ENCODE data around the gene ABCG8. TPM values are rescaled to one million over a fixed set of nuclear protein-coding genes. Genes with fewer than 3 reads are reported as not detected.

Gene ABCG8
- total RNA-seq, 4 donors from 2014 or later: not detected

GRCh38 chr2:43885132-43885632 lies 46.4 kb downstream of the ABCG8 start:
- intact Hi-C loops (cut with DNase I; ENCODE audit: low total_unique reads): no loop called here
- TF ChIP-seq, protein P1, sequence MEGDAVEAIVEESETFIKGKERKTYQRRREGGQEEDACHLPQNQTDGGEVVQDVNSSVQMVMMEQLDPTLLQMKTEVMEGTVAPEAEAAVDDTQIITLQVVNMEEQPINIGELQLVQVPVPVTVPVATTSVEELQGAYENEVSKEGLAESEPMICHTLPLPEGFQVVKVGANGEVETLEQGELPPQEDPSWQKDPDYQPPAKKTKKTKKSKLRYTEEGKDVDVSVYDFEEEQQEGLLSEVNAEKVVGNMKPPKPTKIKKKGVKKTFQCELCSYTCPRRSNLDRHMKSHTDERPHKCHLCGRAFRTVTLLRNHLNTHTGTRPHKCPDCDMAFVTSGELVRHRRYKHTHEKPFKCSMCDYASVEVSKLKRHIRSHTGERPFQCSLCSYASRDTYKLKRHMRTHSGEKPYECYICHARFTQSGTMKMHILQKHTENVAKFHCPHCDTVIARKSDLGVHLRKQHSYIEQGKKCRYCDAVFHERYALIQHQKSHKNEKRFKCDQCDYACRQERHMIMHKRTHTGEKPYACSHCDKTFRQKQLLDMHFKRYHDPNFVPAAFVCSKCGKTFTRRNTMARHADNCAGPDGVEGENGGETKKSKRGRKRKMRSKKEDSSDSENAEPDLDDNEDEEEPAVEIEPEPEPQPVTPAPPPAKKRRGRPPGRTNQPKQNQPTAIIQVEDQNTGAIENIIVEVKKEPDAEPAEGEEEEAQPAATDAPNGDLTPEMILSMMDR (IDR thresholded peaks at IDR 0.05): no peak
- TF ChIP-seq POLR2A (IDR thresholded peaks at IDR 0.05): no peak
- no peak overlapping the region for H3K4me3 ChIP-seq (ENCODE audit: low read depth, poor library complexity, severe bottlenecking)
- no peak for DNase-seq (ENCODE audit: low spot score in 2 of 2)
- WGBS, 2 donors: 80 to 81% methylated on average over 7 of the region's 7 CpGs

DNA sequence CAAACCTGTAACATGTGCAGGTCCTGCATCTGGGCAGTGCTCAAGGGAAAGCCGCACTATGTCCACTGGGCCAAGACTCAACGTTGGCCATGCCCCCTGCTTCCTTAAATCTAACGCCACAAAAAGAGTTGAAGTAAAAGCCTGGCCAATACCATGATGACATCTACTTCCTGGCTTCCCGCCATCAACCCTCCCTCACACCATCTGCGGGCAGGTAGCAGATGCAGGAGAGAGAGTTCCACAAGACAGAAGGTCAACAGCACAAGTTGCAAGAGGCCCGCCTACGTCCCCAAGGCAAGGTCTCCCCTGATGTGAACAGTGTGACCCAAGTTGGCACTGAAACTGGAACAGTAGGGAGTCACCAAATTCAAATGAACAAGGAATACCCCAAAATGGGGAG lies 48.4 kb downstream of the ABCG8 start:
- 81 to 87% methylated on average over 7 of the region's 7 CpGs for WGBS, 2 donors
- intact Hi-C loops (cut with DNase I; ENCODE audit: low total_unique reads): no loop called here
- TF ChIP-seq, protein P1 (IDR thresholded peaks at IDR 0.05): no peak
- TF ChIP-seq POLR2A (IDR thresholded peaks at IDR 0.05): no peak
- H3K4me3 ChIP-seq (ENCODE audit: low read depth, poor library complexity, severe bottlenecking): no peak overlapping the region
- peak in 1 of 2 donors; percentile 81 for DNase-seq (ENCODE audit: low spot score in 2 of 2)

- WGBS, 2 donors: 93 to 95% methylated on average over 4 of the region's 4 CpGs
- no peak for TF ChIP-seq POLR2A (IDR thresholded peaks at IDR 0.05)
- TF ChIP-seq, protein P1 (IDR thresholded peaks at IDR 0.05): no peak
- H3K4me3 ChIP-seq (ENCODE audit: low read depth, poor library complexity, severe bottlenecking): no peak overlapping the region
- intact Hi-C loops (cut with DNase I; ENCODE audit: low total_unique reads): no loop called here
- DNase-seq (ENCODE audit: low spot score in 2 of 2): no peak
Measured at GRCh38 chr2:43889416-43889815, 50.6 kb downstream of the ABCG8 start.

- intact Hi-C loops (cut with DNase I; ENCODE audit: low total_unique reads): no loop called here
- no peak for TF ChIP-seq POLR2A (IDR thresholded peaks at IDR 0.05)
- TF ChIP-seq, protein P1 (IDR thresholded peaks at IDR 0.05): no peak
- no peak for DNase-seq (ENCODE audit: low spot score in 2 of 2)
- 80 to 84% methylated on average over 4 of the region's 4 CpGs for WGBS, 2 donors
- H3K4me3 ChIP-seq (ENCODE audit: low read depth, poor library complexity, severe bottlenecking): no peak overlapping the region
Measured at GRCh38 chr2:43890855-43891254, 52.1 kb downstream of the ABCG8 start.

DNA sequence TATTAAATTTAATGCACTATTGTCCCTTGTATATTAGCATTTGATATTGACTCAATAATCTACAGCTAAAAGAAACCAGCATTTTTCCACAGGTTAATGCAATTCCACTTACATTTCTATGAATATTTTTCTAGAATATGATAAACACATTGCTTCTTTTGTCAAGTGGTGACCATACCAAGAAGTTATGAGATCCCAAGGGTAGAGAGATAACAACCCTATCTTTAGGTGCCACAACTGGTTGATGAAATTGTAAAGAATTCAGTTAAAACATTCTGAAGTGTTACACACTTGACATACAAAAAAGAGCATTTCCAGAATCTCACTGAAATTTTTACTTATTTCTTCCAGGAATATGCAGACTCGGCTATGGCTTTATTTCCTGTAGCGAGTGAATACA lies 56.0 kb downstream of the ABCG8 start:
- WGBS, 2 donors: 96 to 97% methylated on average over 2 of the region's 2 CpGs
- no peak overlapping the region for H3K4me3 ChIP-seq (ENCODE audit: low read depth, poor library complexity, severe bottlenecking)
- TF ChIP-seq POLR2A (IDR thresholded peaks at IDR 0.05): no peak
- TF ChIP-seq, protein P1 (IDR thresholded peaks at IDR 0.05): no peak
- intact Hi-C loops (cut with DNase I; ENCODE audit: low total_unique reads): no loop called here
- no peak for DNase-seq (ENCODE audit: low spot score in 2 of 2)

- intact Hi-C loops (cut with DNase I; ENCODE audit: low total_unique reads): no loop called here
- 75 to 91% methylated on average over 1 of the region's 1 CpG for WGBS, 2 donors
- no peak for DNase-seq (ENCODE audit: low spot score in 2 of 2)
- no peak for TF ChIP-seq POLR2A (IDR thresholded peaks at IDR 0.05)
- TF ChIP-seq, protein P1 (IDR thresholded peaks at IDR 0.05): no peak
- no peak overlapping the region for H3K4me3 ChIP-seq (ENCODE audit: low read depth, poor library complexity, severe bottlenecking)
Measured at GRCh38 chr2:43896906-43897305, 58.1 kb downstream of the ABCG8 start.

Measured in lower leg skin (tissue), 4 donors.